WTC11 (cell line): ENCODE results near the gene FAM228B. TPM values are rescaled to one million over a fixed set of nuclear protein-coding genes. Genes with fewer than 3 reads are reported as not detected.

Experiments used
- ATAC-seq: fragments of 200-7000 bp; cut with Tn5 transposase; 2 replicates; pipeline ENCODE4 v1.10.0; 2021; ENCODE audit warnings: mild to moderate bottlenecking, moderate library complexity
- CTCF ChIA-PET: fragments of 300-600 bp; sonication (Branson Sonifier 250); formaldehyde crosslinking; loops from one replicate; lab custom pipeline; 2021; ENCODE audit warnings: antibody characterized with exemption; lab: Charles Lee
- POLR2A ChIA-PET: fragments of 350-600 bp; sonication (Branson Sonifier 250); formaldehyde crosslinking; loops from one replicate; lab custom pipeline; 2021; ENCODE audit warnings: antibody characterized with exemption; lab: Charles Lee
- DNase-seq: peaks from one replicate; pipeline ENCODE4 v3.0.0; 2021; ENCODE audit warnings: low spot score
- H3K27ac Mint-ChIP-seq: 2 replicates; pipeline ENCODE4 v1.8.0; 2021; ENCODE audit warnings: mixed read lengths
- H3K27me3 Mint-ChIP-seq: 2 replicates; pipeline ENCODE4 v1.8.0; 2021; ENCODE audit warnings: low read depth, mild to moderate bottlenecking, moderate library complexity, mixed read lengths
- H3K36me3 Mint-ChIP-seq: 2 replicates; pipeline ENCODE4 v1.8.0; 2021; ENCODE audit warnings: mixed read lengths
- H3K4me1 Mint-ChIP-seq: 2 replicates; pipeline ENCODE4 v1.8.0; 2022; ENCODE audit warnings: mixed read lengths
- H3K4me3 Mint-ChIP-seq: 2 replicates; pipeline ENCODE4 v1.8.0; 2021; ENCODE audit warnings: mild to moderate bottlenecking, moderate library complexity, mixed read lengths
- H3K9me3 Mint-ChIP-seq: 2 replicates; pipeline ENCODE4 v1.8.0; 2021; ENCODE audit warnings: mixed read lengths
- AFF4 ChIP-seq: sonication (generic); formaldehyde crosslinking; IDR thresholded peaks from 2 replicates; pipeline ENCODE4 v1.8.1; 2023; ENCODE audit warnings: mild to moderate bottlenecking, missing genetic modification reagents, borderline replicate concordance
- ATF2 ChIP-seq: sonication (generic); formaldehyde crosslinking; IDR thresholded peaks from 2 replicates; pipeline ENCODE4 v1.8.1; 2022; ENCODE audit warnings: low read depth, missing genetic modification reagents, borderline replicate concordance
- E2F1 ChIP-seq: sonication (generic); formaldehyde crosslinking; IDR thresholded peaks from 2 replicates; pipeline ENCODE4 v1.8.0; 2022; ENCODE audit warnings: mild to moderate bottlenecking, missing genetic modification reagents
- GABPB1 ChIP-seq: sonication (generic); formaldehyde crosslinking; IDR thresholded peaks from 2 replicates; pipeline ENCODE4 v1.8.1; 2023; ENCODE audit warnings: mild to moderate bottlenecking, missing genetic modification reagents
- MAX ChIP-seq: sonication (generic); formaldehyde crosslinking; IDR thresholded peaks from 2 replicates; pipeline ENCODE4 v1.8.0; 2022; ENCODE audit warnings: mild to moderate bottlenecking, missing genetic modification reagents
- OVOL2 ChIP-seq: fragments of 250-450 bp; sonication (Bioruptor Pico); IDR thresholded peaks from 2 replicates; pipeline ENCODE4 v1.9.0; 2021; ENCODE audit warnings: mild to moderate bottlenecking, borderline replicate concordance
- STAT6 ChIP-seq: sonication (generic); formaldehyde crosslinking; conservative IDR thresholded peaks from 2 replicates; pipeline ENCODE4 v1.8.1; 2023; ENCODE audit warnings: mild to moderate bottlenecking, low read depth, missing genetic modification reagents, moderate library complexity
- TCF7 ChIP-seq: sonication (generic); formaldehyde crosslinking; IDR thresholded peaks from 2 replicates; pipeline ENCODE4 v1.8.0; 2022; ENCODE audit warnings: mild to moderate bottlenecking, low read depth, missing genetic modification reagents, moderate library complexity
- USF1 ChIP-seq: sonication (generic); formaldehyde crosslinking; IDR thresholded peaks from 2 replicates; pipeline ENCODE4 v1.8.0; 2022; ENCODE audit warnings: mild to moderate bottlenecking, missing genetic modification reagents
- ZMAT4 ChIP-seq: fragments of 250-450 bp; sonication (Bioruptor Pico); IDR thresholded peaks from 2 replicates; pipeline ENCODE4 v1.9.0; 2021; ENCODE audit warnings: mild to moderate bottlenecking
- total RNA-seq: library from RNA; stranded (reverse); gene quantifications from 3 replicates; pipeline ENCODE4 v1.2.3, GENCODE V29; 2021

The FAM228B gene
- total RNA-seq, 1 experiment from 2014 or later, result 2.7 TPM

- Mint-ChIP-seq H3K9me3 (no peaks in the 10 kb centered on the region), H3K4me1 (no peaks in the 10 kb centered on the region), H3K36me3 (no peaks in the 10 kb centered on the region), H3K4me3 (no peak overlapping the region), H3K27ac (no peak overlapping the region), H3K27me3 (no peaks in the 10 kb centered on the region)
- ChIA-PET CTCF (interaction anchor here (0.9 kb wide), 1 partner anchor 12 kb away, joined by 3 read pairs; no protein-coding TSS in a partner anchor), POLR2A (no interaction called here)
- DNase-seq (no peak), ATAC-seq (no peak)
- no peak for TF ChIP-seq STAT6
- TF ChIP-seq USF1 (CRISPR knock-in tag), result no peak
- TF ChIP-seq ATF2 (CRISPR knock-in tag), result no peak
- TF ChIP-seq AFF4 (CRISPR knock-in tag), result no peak
- TF ChIP-seq E2F1 (CRISPR knock-in tag), result no peak
- no peak for TF ChIP-seq TCF7 (CRISPR knock-in tag)
- TF ChIP-seq GABPB1 (CRISPR knock-in tag), result no peak
Measured at GRCh38 chr2:24175631-24176187, 52.4 kb downstream of the FAM228B start.

GRCh38 chr2:24176326-24176725 lies 53.1 kb downstream of the FAM228B start:
- Mint-ChIP-seq H3K27ac (no peak overlapping the region), H3K36me3 (no peaks in the 10 kb centered on the region), H3K9me3 (no peaks in the 10 kb centered on the region), H3K4me3 (no peak overlapping the region), H3K4me1 (no peaks in the 10 kb centered on the region), H3K27me3 (no peaks in the 10 kb centered on the region)
- CTCF ChIA-PET, result interaction anchor here (1.2 kb wide), 1 partner anchor 92 kb away, joined by 4 read pairs; the partner anchor contains the start of gene TP53I3
- no peak for TF ChIP-seq AFF4 (CRISPR knock-in tag)
- no peak for TF ChIP-seq MAX (CRISPR knock-in tag)
- TF ChIP-seq ZMAT4 (CRISPR knock-in tag), result no peak
- TF ChIP-seq OVOL2 (CRISPR knock-in tag), result no peak
- ATAC-seq, result no peak
- POLR2A ChIA-PET, result no interaction called here
- DNase-seq, result no peak
